Activated CD4-positive, alpha-beta memory T cell treated with anti-CD3 and anti-CD28 coated beads, Interleukin-2, amount 10 ng/mL, durations not matched to agents 7 days and 5 days (primary cell): ENCODE measurements around the gene SYNE4. TPM values are rescaled to one million over a fixed set of nuclear protein-coding genes. Genes with fewer than 3 reads are reported as not detected.

ENCODE experiments used
- CTCF ChIA-PET: fragments of 350-600 bp; sonication (Branson Sonifier 250); formaldehyde crosslinking; loops from one replicate; lab custom pipeline; 2021; ENCODE audit warnings: antibody characterized with exemption, inconsistent platforms; lab: Charles Lee
- POLR2A ChIA-PET: fragments of 350-600 bp; sonication (Branson Sonifier 250); formaldehyde crosslinking; loops from one replicate; lab custom pipeline; 2021; ENCODE audit warnings: antibody characterized with exemption; lab: Charles Lee
- DNase-seq: peaks from one replicate; pipeline ENCODE4 v3.0.0-alpha.2; 2020
- H3K27ac Mint-ChIP-seq: one replicate; pipeline ENCODE4 v1.8.0; 2021; ENCODE audit warnings: mild to moderate bottlenecking, mixed read lengths
- H3K27me3 Mint-ChIP-seq: one replicate; pipeline ENCODE4 v1.8.0; 2021; ENCODE audit warnings: mixed read lengths
- H3K36me3 Mint-ChIP-seq: one replicate; pipeline ENCODE4 v1.8.0; 2021; ENCODE audit warnings: low read depth, mixed read lengths
- H3K4me1 Mint-ChIP-seq: one replicate; pipeline ENCODE4 v1.8.0; 2021; ENCODE audit warnings: mixed read lengths
- H3K4me3 Mint-ChIP-seq: one replicate; pipeline ENCODE4 v1.8.0; 2021; ENCODE audit warnings: mild to moderate bottlenecking, mixed read lengths
- H3K9me3 Mint-ChIP-seq: one replicate; pipeline ENCODE4 v1.8.0; 2021; ENCODE audit warnings: mixed read lengths
- total RNA-seq, 2 experiments: library from RNA; stranded (reverse); gene quantifications; one replicate each; pipeline ENCODE4 v1.2.3, GENCODE V29; 2021

Gene SYNE4
- total RNA-seq, 2 experiments from 2014 or later: 1.6 to 2.5 TPM

- CTCF ChIA-PET: no interaction called here
- no peaks in the 10 kb centered on the region for H3K27me3 Mint-ChIP-seq
- H3K27ac Mint-ChIP-seq: no peak overlapping the region
- DNase-seq: no peak
- peaks cover 20% of the 10 kb centered on the region for H3K4me1 Mint-ChIP-seq
- peaks cover 3% of the 10 kb centered on the region for H3K36me3 Mint-ChIP-seq
- H3K4me3 Mint-ChIP-seq: no peak overlapping the region
- H3K9me3 Mint-ChIP-seq: no peaks in the 10 kb centered on the region
- POLR2A ChIA-PET: no interaction called here
Observed at GRCh38 chr19:36040495-36040894, 31.9 kb upstream of the SYNE4 start.

- H3K4me1 Mint-ChIP-seq: peaks cover 44% of the 10 kb centered on the region
- H3K36me3 Mint-ChIP-seq: peaks cover 13% of the 10 kb centered on the region
- H3K27me3 Mint-ChIP-seq: no peaks in the 10 kb centered on the region
- ChIA-PET CTCF (no interaction called here), POLR2A (no interaction called here)
- DNase-seq: no peak
- no peaks in the 10 kb centered on the region for H3K9me3 Mint-ChIP-seq
- H3K27ac Mint-ChIP-seq: no peak within 1 kb of the TSS
- H3K4me3 Mint-ChIP-seq: peak within 1 kb of the TSS; percentile 29
Observed at GRCh38 chr19:36032251-36033104, 23.9 kb upstream of the SYNE4 start, which contains the start of gene CLIP3. Gene CLIP3 (minus strand): TSS chr19:36032873. CDS start chr19:36032357, 516 bp downstream.

- Mint-ChIP-seq H3K27ac (no peak overlapping the region), H3K4me1 (peaks cover 34% of the 10 kb centered on the region), H3K27me3 (no peaks in the 10 kb centered on the region), H3K9me3 (no peaks in the 10 kb centered on the region), H3K4me3 (no peak overlapping the region), H3K36me3 (peaks cover 15% of the 10 kb centered on the region)
- no peak for DNase-seq
- ChIA-PET POLR2A (no interaction called here), CTCF (no interaction called here)
Observed at GRCh38 chr19:36031308-36031707, 22.7 kb upstream of the SYNE4 start.

- ChIA-PET CTCF (interaction anchor here (1.5 kb wide), 1 partner anchor 24 kb away, joined by 4 read pairs; the partner anchor contains the start of gene THAP8), POLR2A (no interaction called here)
- peaks cover 15% of the 10 kb centered on the region for H3K36me3 Mint-ChIP-seq
- peaks cover 26% of the 10 kb centered on the region for H3K4me1 Mint-ChIP-seq
- no peak overlapping the region for H3K27ac Mint-ChIP-seq
- H3K9me3 Mint-ChIP-seq: no peaks in the 10 kb centered on the region
- H3K27me3 Mint-ChIP-seq: no peaks in the 10 kb centered on the region
- no peak for DNase-seq
- H3K4me3 Mint-ChIP-seq: no peak overlapping the region
Observed at GRCh38 chr19:36030264-36031148, 21.9 kb upstream of the SYNE4 start.

- ChIA-PET POLR2A (no interaction called here), CTCF (interaction anchor here (0.6 kb wide), 1 partner anchor 449 kb away, joined by 3 read pairs; no protein-coding TSS in a partner anchor)
- Mint-ChIP-seq H3K36me3 (peaks cover 7% of the 10 kb centered on the region), H3K27me3 (no peaks in the 10 kb centered on the region), H3K27ac (no peak overlapping the region), H3K4me3 (no peak overlapping the region), H3K9me3 (no peaks in the 10 kb centered on the region), H3K4me1 (peaks cover 8% of the 10 kb centered on the region)
- no peak for DNase-seq
Observed at GRCh38 chr19:36028313-36029041, 19.9 kb upstream of the SYNE4 start.

- CTCF ChIA-PET: no interaction called here
- POLR2A ChIA-PET: no interaction called here
- no peaks in the 10 kb centered on the region for H3K9me3 Mint-ChIP-seq
- H3K4me3 Mint-ChIP-seq: no peak overlapping the region
- no peak for DNase-seq
- H3K27me3 Mint-ChIP-seq: no peaks in the 10 kb centered on the region
- peaks cover 3% of the 10 kb centered on the region for H3K4me1 Mint-ChIP-seq
- peaks cover 13% of the 10 kb centered on the region for H3K36me3 Mint-ChIP-seq
- H3K27ac Mint-ChIP-seq: no peak overlapping the region
Observed at GRCh38 chr19:36027696-36028095, 19.1 kb upstream of the SYNE4 start.

GRCh38 chr19:36026091-36026876, 17.7 kb upstream of the SYNE4 start:
- H3K9me3 Mint-ChIP-seq: no peaks in the 10 kb centered on the region
- no peak for DNase-seq
- no peaks in the 10 kb centered on the region for H3K27me3 Mint-ChIP-seq
- peak overlapping the region; percentile 11 for H3K27ac Mint-ChIP-seq
- no peaks in the 10 kb centered on the region for H3K4me1 Mint-ChIP-seq
- ChIA-PET POLR2A (no interaction called here), CTCF (no interaction called here)
- H3K36me3 Mint-ChIP-seq: peaks cover 14% of the 10 kb centered on the region
- H3K4me3 Mint-ChIP-seq: no peak overlapping the region

GRCh38 chr19:36025541-36025940, 16.9 kb upstream of the SYNE4 start:
- Mint-ChIP-seq H3K4me3 (no peak overlapping the region), H3K9me3 (no peaks in the 10 kb centered on the region), H3K4me1 (no peaks in the 10 kb centered on the region), H3K36me3 (peaks cover 21% of the 10 kb centered on the region), H3K27ac (no peak overlapping the region), H3K27me3 (no peaks in the 10 kb centered on the region)
- CTCF ChIA-PET: interaction anchor here (0.7 kb wide), 1 partner anchor 515 kb away, joined by 4 read pairs; no protein-coding TSS in a partner anchor
- no peak for DNase-seq
- POLR2A ChIA-PET: no interaction called here

GRCh38 chr19:36023432-36023831, 14.8 kb upstream of the SYNE4 start:
- no peak overlapping the region for H3K4me3 Mint-ChIP-seq
- ChIA-PET CTCF (no interaction called here), POLR2A (no interaction called here)
- H3K4me1 Mint-ChIP-seq: no peaks in the 10 kb centered on the region
- peaks cover 22% of the 10 kb centered on the region for H3K36me3 Mint-ChIP-seq
- no peak overlapping the region for H3K27ac Mint-ChIP-seq
- DNase-seq: no peak
- H3K27me3 Mint-ChIP-seq: no peaks in the 10 kb centered on the region
- no peaks in the 10 kb centered on the region for H3K9me3 Mint-ChIP-seq

GRCh38 chr19:36019061-36019670, 10.6 kb upstream of the SYNE4 start:
- DNase-seq: no peak
- Mint-ChIP-seq H3K36me3 (peaks cover 24% of the 10 kb centered on the region), H3K4me3 (no peak overlapping the region), H3K4me1 (peaks cover 20% of the 10 kb centered on the region), H3K9me3 (no peaks in the 10 kb centered on the region), H3K27me3 (no peaks in the 10 kb centered on the region), H3K27ac (no peak overlapping the region)
- ChIA-PET POLR2A (no interaction called here), CTCF (interaction anchor here (0.7 kb wide), 1 partner anchor 15 kb away, joined by 3 read pairs; no protein-coding TSS in a partner anchor)

- Mint-ChIP-seq H3K27ac (peak within 1 kb of the TSS; percentile 89), H3K9me3 (no peaks in the 10 kb centered on the region), H3K4me1 (peaks cover 45% of the 10 kb centered on the region), H3K27me3 (no peaks in the 10 kb centered on the region), H3K4me3 (peak within 1 kb of the TSS; percentile 93), H3K36me3 (peaks cover 12% of the 10 kb centered on the region)
- CTCF ChIA-PET: interaction anchor here (0.7 to 2.1 kb wide), 8 partner anchors 16 to 132 kb away, joined by 3 to 10 read pairs (median 4); partner anchors contain the start of gene THAP8
- POLR2A ChIA-PET: interaction anchor here (0.9 to 2.8 kb wide), 12 partner anchors 10 to 366 kb away, joined by 3 to 16 read pairs (median 5); partner anchors contain the start of genes COX6B1, POLR2I, SDHAF1 and TBCB
- peak; percentile 100 for DNase-seq
Observed at GRCh38 chr19:36014012-36014924, 5.7 kb upstream of the SYNE4 start, which contains the start of gene ALKBH6. Gene ALKBH6 (minus strand): TSS chr19:36014213. CDS start chr19:36013397, 816 bp downstream.
